Measurements from ENCODE around the gene HAVCR1.
A peak's percentile ranks its signal among the peaks of the same experiment; 100 is the strongest.
"Not testable (repeated sequence)": the region's sequence is repeated elsewhere in the genome, so short reads cannot be mapped to it uniquely, and the experiment has no call there.

Gene HAVCR1

DNA sequence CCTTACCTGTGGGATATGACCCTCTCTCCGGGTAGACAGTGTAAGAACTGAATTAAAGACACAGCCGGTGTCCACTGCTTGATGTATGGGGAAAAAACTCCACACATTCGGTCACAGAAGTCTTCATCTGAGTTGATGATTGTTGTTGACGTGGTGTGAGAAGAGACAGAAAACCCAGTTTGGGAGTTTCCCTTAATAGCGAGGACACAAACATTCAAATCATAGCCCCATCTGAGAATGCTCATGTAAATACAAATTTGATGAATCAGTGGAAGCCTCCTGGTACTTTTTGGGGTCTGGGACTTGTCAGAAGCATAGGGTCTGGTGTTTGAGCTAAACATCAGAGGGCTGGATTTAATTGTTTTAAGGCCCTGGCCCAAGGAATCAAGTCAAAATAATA lies 11.0 kb downstream of the HAVCR1 start:
- no peak for DNase-seq

DNA sequence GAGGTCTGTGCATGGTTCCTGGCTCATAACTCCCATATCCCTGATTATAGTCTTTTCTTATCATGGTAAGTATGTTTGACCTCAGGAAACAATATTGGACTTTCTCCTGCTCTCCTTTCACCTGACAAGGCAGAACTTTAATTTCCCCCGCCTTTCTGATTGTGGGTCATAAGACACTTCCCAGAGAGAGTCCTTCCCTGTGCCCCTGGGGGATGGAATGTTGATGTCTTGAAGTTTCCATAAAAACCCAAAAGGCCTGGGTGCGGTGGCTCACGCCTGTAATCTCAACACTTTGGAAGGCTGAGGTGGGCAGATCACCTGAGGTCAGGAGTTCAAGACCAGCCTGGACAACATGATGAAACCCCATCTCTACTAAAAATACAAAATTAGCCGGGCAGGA lies 11.9 kb downstream of the HAVCR1 start:
- not testable (repeated sequence) for DNase-seq

- no peak for DNase-seq
Measured at GRCh38 chr5:157046041-157046440, 12.9 kb downstream of the HAVCR1 start.

DNA sequence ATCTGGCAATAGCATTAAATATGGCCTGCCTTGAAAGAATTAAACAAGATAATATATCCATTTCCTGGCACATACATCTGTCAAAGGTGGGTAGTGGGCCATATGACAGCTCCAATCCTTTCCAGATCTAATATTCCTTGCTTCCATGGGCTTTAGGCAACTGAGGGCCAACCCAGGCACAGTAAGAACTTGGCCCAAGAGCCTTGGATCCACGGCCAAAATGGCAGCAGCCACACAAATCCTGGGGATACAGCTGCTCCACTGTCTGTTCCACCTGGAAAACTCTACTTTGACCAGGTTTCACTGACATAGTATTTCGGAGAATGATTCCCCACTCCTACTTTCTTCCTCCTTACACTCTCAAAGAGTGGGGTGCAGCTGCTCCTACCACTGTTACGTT lies 13.3 kb downstream of the HAVCR1 start:
- DNase-seq: no peak

DNA sequence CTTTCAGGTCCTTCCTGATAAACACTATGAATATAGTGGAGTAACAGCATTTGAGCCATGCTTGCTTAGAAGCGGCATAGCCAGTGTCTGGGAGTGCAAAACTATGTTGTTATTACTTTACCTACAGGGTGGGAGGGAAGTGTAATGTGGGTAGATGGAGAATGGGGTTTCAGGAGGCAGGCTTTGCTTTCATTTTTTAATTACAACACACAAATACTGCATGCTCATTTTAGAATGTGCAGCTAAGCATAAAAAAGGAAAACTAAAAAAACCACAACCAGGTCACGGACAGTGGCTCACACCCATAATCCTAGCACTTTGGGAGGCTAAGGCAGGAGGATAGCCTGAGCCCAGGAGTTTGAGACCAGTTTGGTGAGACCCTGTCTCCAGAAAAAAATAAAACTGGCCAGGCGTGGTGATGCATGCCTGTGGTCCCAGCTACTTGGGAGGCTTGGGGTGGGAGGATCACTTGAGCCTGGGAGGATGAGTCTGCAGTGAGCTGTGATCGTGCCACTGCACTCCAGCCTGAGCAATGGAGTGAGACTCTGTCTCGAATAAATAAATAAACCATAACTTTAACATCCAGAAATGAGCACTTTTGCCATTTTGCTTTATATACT lies 20.2 kb downstream of the HAVCR1 start:
- DNase-seq: no peak

- DNase-seq: not testable (repeated sequence)
Measured at GRCh38 chr5:157034106-157035072, 24.5 kb downstream of the HAVCR1 start.

DNA sequence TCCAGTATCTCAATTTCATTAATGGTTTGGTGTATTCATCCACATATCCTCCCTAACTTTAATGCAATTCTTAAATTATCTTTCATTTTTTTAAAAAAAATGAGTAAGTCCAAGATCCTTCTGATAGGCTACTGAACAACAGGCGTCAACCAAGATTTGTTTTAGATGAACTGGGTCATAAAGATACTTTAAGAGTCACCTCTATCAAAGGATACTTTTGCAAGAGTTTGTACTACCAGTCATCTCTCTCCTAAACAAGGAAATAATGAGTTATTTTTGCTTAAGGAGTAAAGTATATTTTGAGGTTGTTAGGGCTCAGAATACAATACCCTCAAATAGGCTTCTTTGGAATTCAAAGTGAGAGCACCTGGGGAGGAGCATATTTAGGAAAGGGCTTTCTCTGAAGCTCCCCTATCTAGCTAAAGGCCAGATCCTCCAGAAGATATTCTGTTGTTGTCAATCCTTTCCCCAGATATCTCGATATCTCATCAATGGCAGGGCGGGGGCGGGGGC lies 25.8 kb downstream of the HAVCR1 start:
- no peak for DNase-seq

DNA sequence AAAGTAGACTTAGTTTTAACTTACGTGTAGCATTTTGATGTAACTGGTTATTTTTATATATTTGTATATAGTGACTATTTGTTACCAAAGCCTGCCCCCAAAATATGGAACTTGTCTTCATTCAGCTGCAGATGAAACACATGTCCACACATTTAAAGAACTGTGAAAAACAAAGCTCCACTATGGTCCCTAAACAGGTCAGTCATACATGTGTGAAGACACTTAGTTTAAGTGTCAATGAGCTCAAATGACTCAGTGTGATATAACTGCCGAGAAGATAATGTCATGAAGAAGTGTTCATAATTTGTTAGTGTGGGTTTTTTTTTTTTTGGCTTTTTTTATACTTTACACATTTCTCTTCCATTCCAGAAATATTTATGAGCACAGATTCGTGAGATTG lies 28.2 kb downstream of the HAVCR1 start:
- DNase-seq: no peak

DNA sequence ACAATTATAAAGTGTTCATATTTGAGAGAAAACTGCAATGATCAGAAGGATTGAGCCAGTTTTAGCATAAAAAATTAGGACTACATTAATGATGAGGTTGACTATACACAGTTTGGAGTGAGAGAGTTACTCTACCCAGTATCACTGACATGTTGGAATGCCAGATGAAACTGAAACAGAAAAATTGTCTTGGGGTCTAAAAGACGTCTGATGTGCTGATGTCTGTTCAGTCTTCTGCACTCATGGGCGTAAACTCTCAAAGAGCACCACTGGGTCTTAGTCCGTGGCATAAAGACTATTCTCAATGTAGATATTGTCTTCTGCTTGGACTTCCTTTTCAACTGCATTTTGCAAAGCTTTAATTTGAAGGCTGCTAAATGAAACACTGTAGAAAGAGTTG lies 29.5 kb downstream of the HAVCR1 start:
- no peak for DNase-seq

- not testable (repeated sequence) for DNase-seq
Measured at GRCh38 chr5:157027663-157028062, 31.3 kb downstream of the HAVCR1 start.

DNA sequence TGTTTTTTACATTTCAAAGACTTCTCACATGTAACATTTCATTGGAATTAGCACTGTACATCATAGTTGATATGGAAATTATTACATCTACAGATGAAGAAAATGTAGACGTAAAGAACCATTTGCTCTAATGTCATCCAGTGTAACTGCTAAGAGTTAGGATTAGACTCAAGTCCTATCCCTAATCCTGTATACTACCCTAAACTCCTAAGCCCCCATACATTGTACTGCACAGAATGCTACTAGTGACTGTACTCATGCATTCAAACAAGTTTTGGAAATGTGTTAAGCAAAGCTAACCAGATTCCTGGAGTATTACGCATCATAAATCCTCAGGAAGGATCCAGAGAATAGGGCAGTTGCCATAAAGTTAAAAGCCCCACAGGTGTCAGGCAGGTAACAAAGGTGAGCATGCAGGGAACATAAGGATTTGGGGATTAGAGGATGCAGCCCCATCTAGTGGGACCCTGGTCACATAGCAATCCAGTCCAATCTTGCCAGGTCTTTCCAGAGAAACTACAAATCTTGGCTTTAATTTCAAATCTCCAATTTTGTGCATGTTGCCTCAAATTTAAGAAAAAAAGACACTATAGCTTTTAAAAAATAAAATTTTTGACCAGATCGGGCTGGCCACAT lies 32.0 kb downstream of the HAVCR1 start:
- no peak for DNase-seq

- DNase-seq: no peak
Measured at GRCh38 chr5:157025093-157025698, 33.7 kb downstream of the HAVCR1 start.

DNA sequence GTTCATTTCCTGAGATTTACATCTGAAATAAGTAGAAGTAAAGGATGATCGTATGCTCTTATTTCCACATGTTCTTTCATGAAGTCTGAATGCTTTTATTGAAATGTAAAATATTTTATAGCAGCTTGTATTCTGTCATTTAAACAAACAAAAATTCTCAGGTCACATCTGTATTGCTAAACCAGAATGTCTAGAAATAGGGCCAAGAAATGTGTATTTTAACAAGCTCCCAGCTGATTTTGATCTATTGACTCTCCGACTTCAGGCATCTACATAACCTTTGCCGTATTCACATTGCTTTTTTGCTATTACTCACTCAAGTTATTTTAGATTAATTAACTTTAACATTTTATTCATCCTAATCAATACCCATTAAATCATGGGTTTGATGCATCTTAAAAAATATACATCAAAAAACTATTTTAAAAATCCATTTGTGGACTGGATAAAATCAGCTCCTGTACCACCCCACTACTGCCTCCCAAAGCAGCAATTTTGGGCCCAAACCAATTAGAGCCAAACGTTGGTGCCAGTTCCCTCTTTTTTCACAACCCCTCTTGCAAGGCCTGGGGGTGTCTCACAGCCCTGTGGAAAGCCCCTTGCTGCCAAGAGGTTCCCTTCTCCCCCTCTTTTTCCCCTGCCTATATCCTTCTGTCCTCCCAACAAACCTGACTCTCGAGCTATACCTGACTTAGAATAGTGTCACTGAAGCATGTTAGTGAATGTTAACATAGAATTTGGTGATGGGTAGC lies 34.5 kb downstream of the HAVCR1 start:
- DNase-seq: no peak

- no peak for DNase-seq
Measured at GRCh38 chr5:157022024-157022423, 36.9 kb downstream of the HAVCR1 start.

DNA sequence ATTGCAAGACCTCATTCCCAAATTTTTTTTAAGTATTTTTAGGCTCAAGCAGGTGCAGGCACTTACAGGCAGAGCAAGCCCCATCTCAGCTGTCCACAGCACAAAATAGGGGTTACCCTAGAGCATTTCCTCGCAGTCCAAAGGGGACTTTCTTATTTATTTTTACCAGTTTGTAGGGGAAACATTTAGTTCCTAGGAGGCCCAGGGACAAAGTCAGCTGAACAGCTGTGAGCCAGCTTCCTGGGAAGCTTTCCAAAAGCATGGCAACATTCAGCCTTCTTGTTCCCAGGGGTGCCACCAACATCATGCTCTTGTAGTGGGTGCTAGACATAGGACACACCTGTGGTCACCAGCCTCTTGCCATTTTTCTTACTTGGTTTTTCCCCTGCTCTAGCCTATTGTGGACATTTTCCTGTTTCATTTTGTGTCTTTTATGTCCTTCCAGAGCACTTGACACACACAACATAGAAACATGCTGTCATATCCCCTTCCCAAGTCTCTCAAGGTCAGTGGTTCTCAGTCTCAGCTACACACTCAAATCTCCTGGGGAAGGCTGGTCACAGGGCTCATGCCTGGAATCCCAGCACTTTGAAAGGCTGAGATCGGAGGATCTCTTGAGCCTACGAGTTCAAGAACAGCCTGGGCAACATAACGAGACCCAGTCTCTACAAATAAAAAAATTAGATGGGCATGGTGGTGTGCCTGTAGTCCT lies 38.2 kb downstream of the HAVCR1 start:
- DNase-seq: peak; percentile 1

DNA sequence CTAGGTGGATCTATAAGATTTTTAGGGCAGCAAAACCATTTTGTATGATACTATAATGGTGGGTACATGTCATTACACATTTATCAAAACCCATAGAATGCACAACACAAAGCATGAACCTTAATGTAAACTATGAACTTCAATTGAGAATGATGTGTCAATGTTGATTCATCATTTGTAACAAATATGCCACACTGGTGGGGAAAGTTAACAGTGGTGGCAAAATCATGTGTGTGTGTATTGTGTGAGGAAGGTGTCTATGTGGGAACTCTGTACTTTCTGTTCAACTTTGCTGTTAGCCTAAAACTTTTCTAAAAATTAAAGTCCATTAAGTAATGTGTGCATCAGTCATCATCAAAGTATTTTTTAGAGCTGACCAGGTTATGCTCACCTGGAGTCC lies 38.9 kb downstream of the HAVCR1 start:
- no peak for DNase-seq

GRCh38 chr5:157014143-157014542 lies 44.8 kb downstream of the HAVCR1 start:
- DNase-seq: not testable (repeated sequence)

GRCh38 chr5:157006262-157006661 lies 52.7 kb downstream of the HAVCR1 start:
- no peak for DNase-seq

DNA sequence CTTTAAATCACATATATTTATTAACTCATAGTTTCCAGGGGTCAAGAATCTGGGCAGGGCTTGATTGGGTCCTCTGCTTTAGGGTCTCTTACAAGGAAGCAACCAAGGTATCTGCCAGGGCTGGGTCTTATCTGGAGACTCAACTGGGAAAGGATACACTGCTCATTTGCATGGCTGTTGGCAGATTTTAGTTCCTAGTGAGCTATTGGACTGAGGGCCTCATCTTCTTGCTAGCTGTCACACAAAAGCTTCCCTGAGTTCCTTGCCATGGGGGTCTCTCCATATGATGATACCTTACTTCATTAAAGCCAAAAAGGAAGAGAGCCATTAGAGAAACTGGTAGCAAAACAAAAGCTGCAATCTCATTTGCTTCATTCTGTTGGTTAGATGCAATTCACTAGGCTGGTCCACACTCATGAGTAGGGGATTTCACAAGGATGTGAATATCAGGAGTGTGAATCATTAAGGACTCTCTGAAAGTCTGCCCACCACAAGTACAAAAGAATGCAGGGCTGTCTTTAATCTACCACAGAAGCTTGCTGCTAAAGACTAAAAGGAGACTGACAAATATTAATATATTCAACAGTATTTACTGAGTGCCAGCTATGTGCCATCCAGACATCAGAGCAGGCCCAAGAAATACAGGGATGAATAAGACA lies 53.9 kb downstream of the HAVCR1 start:
- no peak for DNase-seq

DNA sequence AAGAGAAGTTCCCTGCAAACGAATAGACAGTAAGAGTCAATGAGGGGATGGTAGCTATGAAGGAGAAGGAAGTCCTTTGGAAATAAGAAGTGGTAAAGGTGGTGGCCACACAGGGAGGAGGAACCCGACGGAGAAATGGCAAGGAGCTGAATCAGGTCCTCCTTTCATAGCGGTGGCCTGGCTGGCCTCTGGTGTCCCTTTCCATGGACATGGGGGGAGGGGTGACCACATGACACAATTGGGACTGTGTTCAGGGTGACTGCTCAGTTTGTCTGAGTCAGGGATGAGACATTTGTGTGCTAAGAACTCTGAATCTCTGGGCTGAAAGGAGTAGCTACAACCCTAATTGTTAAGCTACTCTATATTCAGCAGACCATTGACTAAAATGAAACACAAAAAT lies 67.2 kb downstream of the HAVCR1 start:
- no peak for DNase-seq

- DNase-seq: no peak
Measured at GRCh38 chr5:156984064-156984463, 74.9 kb downstream of the HAVCR1 start.
